ENCODE results near the gene ETF1.
A peak's percentile ranks its signal among the peaks of the same experiment; 100 is the strongest.

ETF1 gene

GRCh38 chr5:138495351-138495750 is 47.7 kb downstream of the ETF1 start:
- TF ChIP-seq, protein P1, sequence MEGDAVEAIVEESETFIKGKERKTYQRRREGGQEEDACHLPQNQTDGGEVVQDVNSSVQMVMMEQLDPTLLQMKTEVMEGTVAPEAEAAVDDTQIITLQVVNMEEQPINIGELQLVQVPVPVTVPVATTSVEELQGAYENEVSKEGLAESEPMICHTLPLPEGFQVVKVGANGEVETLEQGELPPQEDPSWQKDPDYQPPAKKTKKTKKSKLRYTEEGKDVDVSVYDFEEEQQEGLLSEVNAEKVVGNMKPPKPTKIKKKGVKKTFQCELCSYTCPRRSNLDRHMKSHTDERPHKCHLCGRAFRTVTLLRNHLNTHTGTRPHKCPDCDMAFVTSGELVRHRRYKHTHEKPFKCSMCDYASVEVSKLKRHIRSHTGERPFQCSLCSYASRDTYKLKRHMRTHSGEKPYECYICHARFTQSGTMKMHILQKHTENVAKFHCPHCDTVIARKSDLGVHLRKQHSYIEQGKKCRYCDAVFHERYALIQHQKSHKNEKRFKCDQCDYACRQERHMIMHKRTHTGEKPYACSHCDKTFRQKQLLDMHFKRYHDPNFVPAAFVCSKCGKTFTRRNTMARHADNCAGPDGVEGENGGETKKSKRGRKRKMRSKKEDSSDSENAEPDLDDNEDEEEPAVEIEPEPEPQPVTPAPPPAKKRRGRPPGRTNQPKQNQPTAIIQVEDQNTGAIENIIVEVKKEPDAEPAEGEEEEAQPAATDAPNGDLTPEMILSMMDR (IDR thresholded peaks at IDR 0.05): no peak
- no peak for TF ChIP-seq ZFX (IDR thresholded peaks at IDR 0.05; ENCODE audit: borderline replicate concordance)
- H3K27ac ChIP-seq: no peak overlapping the region

DNA sequence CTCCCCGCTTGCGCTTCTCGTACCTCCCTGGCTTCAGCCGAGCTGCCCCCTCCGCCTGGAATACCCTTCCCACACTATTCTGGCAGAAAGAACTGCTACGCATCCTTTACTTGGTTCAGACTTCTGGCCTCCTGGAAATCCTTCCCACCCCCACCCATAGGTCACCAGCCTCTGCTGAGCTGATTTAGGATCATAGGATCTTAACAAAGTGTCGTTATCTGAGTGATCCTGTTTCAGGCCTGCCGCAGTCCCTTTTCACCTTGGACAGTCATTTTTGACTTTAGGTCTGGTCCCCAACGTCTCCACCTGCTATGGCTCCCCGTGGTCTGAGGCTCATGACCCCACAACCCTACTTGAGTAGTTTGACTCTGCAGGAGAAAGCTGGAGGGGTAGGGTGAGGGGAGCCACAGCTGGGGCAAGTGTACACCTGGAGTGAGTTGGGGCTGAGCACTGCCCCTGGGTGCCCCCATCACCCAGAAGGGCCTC is 50.4 kb downstream of the ETF1 start:
- H3K27ac ChIP-seq: peak overlapping the region; percentile 52
- TF ChIP-seq ZFX (IDR thresholded peaks at IDR 0.05; ENCODE audit: borderline replicate concordance): no peak
- TF ChIP-seq, protein P1 (IDR thresholded peaks at IDR 0.05): no peak

- TF ChIP-seq, protein P1 (IDR thresholded peaks at IDR 0.05): no peak
- TF ChIP-seq ZFX (IDR thresholded peaks at IDR 0.05; ENCODE audit: borderline replicate concordance): no peak
- peak overlapping the region; percentile 52 for H3K27ac ChIP-seq
Measured at GRCh38 chr5:138491669-138492559, 51.1 kb downstream of the ETF1 start.

DNA sequence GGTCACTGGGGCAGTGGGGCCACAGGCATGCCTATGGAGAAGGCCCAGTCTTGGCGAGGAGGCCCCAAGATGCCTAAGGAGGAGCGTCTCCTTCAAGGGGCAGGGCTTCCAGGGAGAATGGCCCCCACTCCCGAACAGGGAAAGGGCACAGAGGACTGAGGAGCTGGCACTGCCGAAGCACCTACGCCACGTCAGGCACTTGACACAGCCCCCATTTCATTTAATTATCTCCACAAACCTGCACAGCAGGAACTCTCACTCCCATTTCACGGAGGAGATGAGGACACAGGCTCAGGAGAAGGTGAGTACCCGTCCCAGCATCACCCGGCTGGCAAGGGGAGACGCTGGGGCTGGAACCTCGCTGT is 51.8 kb downstream of the ETF1 start:
- TF ChIP-seq ZFX (IDR thresholded peaks at IDR 0.05; ENCODE audit: borderline replicate concordance): no peak
- TF ChIP-seq, protein P1 (IDR thresholded peaks at IDR 0.05): no peak
- no peak overlapping the region; the same call in 1 of the 2 replicates for H3K27ac ChIP-seq

- H3K27ac ChIP-seq: no peak overlapping the region
- TF ChIP-seq, protein P1 (IDR thresholded peaks at IDR 0.05): no peak
- no peak for TF ChIP-seq ZFX (IDR thresholded peaks at IDR 0.05; ENCODE audit: borderline replicate concordance)
Measured at GRCh38 chr5:138490648-138491283, 52.3 kb downstream of the ETF1 start.

DNA sequence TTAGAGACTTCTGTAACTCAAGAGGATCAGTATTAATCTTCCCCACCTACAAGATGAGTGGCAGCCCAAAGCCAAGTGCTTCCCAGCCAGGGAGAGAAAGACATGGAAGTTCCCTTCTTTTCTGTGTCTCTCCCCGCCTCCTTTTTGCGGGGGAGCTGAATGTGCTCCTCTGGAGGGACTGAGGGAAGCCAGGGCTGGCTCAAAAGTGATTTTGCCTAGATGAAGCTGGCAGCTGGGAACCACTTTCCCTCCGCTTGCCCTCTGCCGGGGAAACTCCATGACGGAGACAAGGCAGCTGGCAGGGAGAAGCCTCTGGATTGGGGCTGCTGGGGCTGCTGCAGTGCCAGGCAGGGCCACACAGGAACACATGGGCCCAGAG is 53.4 kb downstream of the ETF1 start:
- TF ChIP-seq ZFX (IDR thresholded peaks at IDR 0.05; ENCODE audit: borderline replicate concordance): no peak
- TF ChIP-seq, protein P1 (IDR thresholded peaks at IDR 0.05): no peak
- no peak overlapping the region for H3K27ac ChIP-seq

GRCh38 chr5:138488481-138488945 is 54.5 kb downstream of the ETF1 start:
- TF ChIP-seq, protein P1 (IDR thresholded peaks at IDR 0.05): no peak
- no peak for TF ChIP-seq ZFX (IDR thresholded peaks at IDR 0.05; ENCODE audit: borderline replicate concordance)
- no peak overlapping the region for H3K27ac ChIP-seq

Measured in 22Rv1 (cell line).